ENCODE measurements around the gene UROS.

DNA sequence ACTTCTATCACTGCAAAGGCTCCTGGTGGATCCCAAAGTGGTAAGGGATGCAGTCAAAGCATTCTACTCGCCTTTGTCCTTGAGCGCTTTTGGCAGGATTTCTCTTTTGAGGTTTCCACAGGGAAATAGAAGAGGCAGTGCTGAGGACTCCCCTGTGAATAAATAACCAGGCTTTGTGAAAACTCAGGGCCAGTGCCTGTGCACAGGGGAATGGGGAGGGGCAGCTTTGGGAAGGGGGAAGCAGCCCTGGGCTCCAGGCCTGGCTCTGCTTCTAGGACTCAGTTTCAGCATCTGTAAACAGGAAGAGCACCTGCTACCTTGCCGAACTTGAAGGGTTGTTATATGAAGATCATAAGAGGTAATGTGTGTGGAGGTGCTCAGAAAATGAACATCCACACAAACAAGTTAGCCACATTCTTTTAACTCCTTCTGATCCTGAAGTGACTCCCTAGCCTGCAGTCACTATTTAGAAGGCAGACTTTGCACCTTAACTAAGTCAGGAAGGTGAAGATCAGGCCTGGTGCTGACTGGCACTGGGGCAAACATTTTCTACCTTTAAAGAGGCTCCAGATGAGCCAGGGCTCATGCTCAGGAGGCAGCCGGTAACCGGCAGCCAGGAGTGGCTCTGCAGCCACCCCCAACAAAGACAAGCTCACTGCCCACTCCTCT, 24.9 kb downstream of the UROS start:
- TF ChIP-seq, protein P1, sequence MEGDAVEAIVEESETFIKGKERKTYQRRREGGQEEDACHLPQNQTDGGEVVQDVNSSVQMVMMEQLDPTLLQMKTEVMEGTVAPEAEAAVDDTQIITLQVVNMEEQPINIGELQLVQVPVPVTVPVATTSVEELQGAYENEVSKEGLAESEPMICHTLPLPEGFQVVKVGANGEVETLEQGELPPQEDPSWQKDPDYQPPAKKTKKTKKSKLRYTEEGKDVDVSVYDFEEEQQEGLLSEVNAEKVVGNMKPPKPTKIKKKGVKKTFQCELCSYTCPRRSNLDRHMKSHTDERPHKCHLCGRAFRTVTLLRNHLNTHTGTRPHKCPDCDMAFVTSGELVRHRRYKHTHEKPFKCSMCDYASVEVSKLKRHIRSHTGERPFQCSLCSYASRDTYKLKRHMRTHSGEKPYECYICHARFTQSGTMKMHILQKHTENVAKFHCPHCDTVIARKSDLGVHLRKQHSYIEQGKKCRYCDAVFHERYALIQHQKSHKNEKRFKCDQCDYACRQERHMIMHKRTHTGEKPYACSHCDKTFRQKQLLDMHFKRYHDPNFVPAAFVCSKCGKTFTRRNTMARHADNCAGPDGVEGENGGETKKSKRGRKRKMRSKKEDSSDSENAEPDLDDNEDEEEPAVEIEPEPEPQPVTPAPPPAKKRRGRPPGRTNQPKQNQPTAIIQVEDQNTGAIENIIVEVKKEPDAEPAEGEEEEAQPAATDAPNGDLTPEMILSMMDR (conservative IDR thresholded peaks at IDR 0.05; ENCODE audit: low read depth, low read length) = no peak
- no peak for TF ChIP-seq RAD21 (IDR thresholded peaks at IDR 0.05; ENCODE audit: low read length)
- no peak for TF ChIP-seq FOS (IDR thresholded peaks at IDR 0.05; ENCODE audit: low read depth, low read length)
- no peak for TF ChIP-seq POLR2A (IDR thresholded peaks at IDR 0.05; ENCODE audit: low read depth, low read length)
- TF ChIP-seq CHD1 (IDR thresholded peaks at IDR 0.05; ENCODE audit: low read depth, low read length) = no peak
- no peak for TF ChIP-seq RCOR1 (IDR thresholded peaks at IDR 0.05; ENCODE audit: insufficient replicate concordance, low read length)
- TF ChIP-seq RFX5 (IDR thresholded peaks at IDR 0.05; ENCODE audit: low read depth, low read length) = no peak

Data from IMR-90 (cell line).